IPS DF 6.9 (cell line): Measurements from ENCODE around the gene C4BPA.

Source experiments
- DNase-seq: peaks from one replicate; pipeline ENCODE4 v3.0.0-alpha.2; 2013; ENCODE audit warnings: low read depth, low spot score
- H3K27ac ChIP-seq: one replicate; pipeline ENCODE4 v1.5.1; 2013; ENCODE audit warnings: low read length, control low read depth
- H3K27me3 ChIP-seq: 2 replicates; pipeline ENCODE4 v1.6.1; 2013; ENCODE audit warnings: mild to moderate bottlenecking, low read length; ENCODE audit not compliant: control insufficient read depth, insufficient read depth
- H3K36me3 ChIP-seq: 2 replicates; pipeline ENCODE4 v1.6.1; 2013; ENCODE audit warnings: low read length; ENCODE audit not compliant: control insufficient read depth, insufficient read depth
- H3K4me1 ChIP-seq: 2 replicates; pipeline ENCODE4 v1.6.1; 2013; ENCODE audit warnings: low read length; ENCODE audit not compliant: control insufficient read depth, insufficient read depth
- H3K4me3 ChIP-seq: 2 replicates; pipeline ENCODE4 v1.5.1; 2013; ENCODE audit warnings: mild to moderate bottlenecking, low read length
- H3K9me3 ChIP-seq: 2 replicates; pipeline ENCODE4 v1.6.1; 2013; ENCODE audit warnings: low read length, inconsistent platforms; ENCODE audit not compliant: control insufficient read depth, insufficient read depth
- WGBS: extraction: QIAGEN DNeasy Blood & Tissue Kit; methylation state at CpG from one replicate; pipeline ENCODE4 v1.1.7; 2013; ENCODE audit warnings: mixed read lengths, missing lambda C conversion rate; ENCODE audit not compliant: insufficient read length, insufficient coverage; 5-methylcytosine and 5-hydroxymethylcytosine counted together

The C4BPA gene

GRCh38 chr1:207077012-207077411 lies 27.0 kb upstream of the C4BPA start:
- DNase-seq, result no peak
- H3K4me1 ChIP-seq, result no peaks in the 10 kb centered on the region; the same call in 1 of the 2 replicates
- no peak overlapping the region for H3K4me3 ChIP-seq
- no CpG with 5 or more reads among the region's 1 CpG for WGBS
- no peak overlapping the region for H3K27ac ChIP-seq
- H3K36me3 ChIP-seq, result no peaks in the 10 kb centered on the region; the same call in 1 of the 2 replicates
- no peaks in the 10 kb centered on the region for H3K27me3 ChIP-seq
- H3K9me3 ChIP-seq, result no peaks in the 10 kb centered on the region

- Histone ChIP-seq H3K36me3 (no peaks in the 10 kb centered on the region), H3K4me3 (no peak overlapping the region), H3K9me3 (no peaks in the 10 kb centered on the region), H3K27ac (no peak overlapping the region), H3K4me1 (no peaks in the 10 kb centered on the region; the same call in 1 of the 2 replicates), H3K27me3 (no peaks in the 10 kb centered on the region)
- whole genome bisulfite sequencing, result 100% methylated on average over 1 of the region's 6 CpGs
- no peak for DNase-seq
Measured at GRCh38 chr1:207077470-207078377, 26.3 kb upstream of the C4BPA start.

GRCh38 chr1:207078578-207079132 lies 25.4 kb upstream of the C4BPA start:
- WGBS, result no CpG with 5 or more reads among the region's 11 CpGs
- Histone ChIP-seq H3K36me3 (no peaks in the 10 kb centered on the region), H3K27me3 (no peaks in the 10 kb centered on the region), H3K27ac (no peak overlapping the region), H3K9me3 (no peaks in the 10 kb centered on the region), H3K4me3 (no peak overlapping the region), H3K4me1 (no peaks in the 10 kb centered on the region; the same call in 1 of the 2 replicates)
- DNase-seq, result no peak

GRCh38 chr1:207079706-207080241 lies 24.3 kb upstream of the C4BPA start:
- H3K36me3 ChIP-seq, result no peaks in the 10 kb centered on the region
- no peaks in the 10 kb centered on the region for H3K9me3 ChIP-seq
- no peaks in the 10 kb centered on the region for H3K27me3 ChIP-seq
- no CpG with 5 or more reads among the region's 6 CpGs for WGBS
- H3K4me1 ChIP-seq, result no peaks in the 10 kb centered on the region; the same call in 1 of the 2 replicates
- DNase-seq, result no peak
- H3K4me3 ChIP-seq, result no peak overlapping the region
- H3K27ac ChIP-seq, result no peak overlapping the region

- no peak overlapping the region for H3K27ac ChIP-seq
- H3K9me3 ChIP-seq, result no peaks in the 10 kb centered on the region
- H3K4me3 ChIP-seq, result no peak overlapping the region
- WGBS, result no CpG with 5 or more reads among the region's 2 CpGs
- DNase-seq, result no peak
- no peaks in the 10 kb centered on the region for H3K27me3 ChIP-seq
- H3K4me1 ChIP-seq, result peaks cover 1% of the 10 kb centered on the region
- no peaks in the 10 kb centered on the region for H3K36me3 ChIP-seq
Measured at GRCh38 chr1:207081088-207081487, 22.9 kb upstream of the C4BPA start.

- H3K36me3 ChIP-seq, result no peaks in the 10 kb centered on the region
- no peak overlapping the region for H3K4me3 ChIP-seq
- no peak for DNase-seq
- H3K9me3 ChIP-seq, result no peaks in the 10 kb centered on the region
- no peak overlapping the region for H3K27ac ChIP-seq
- H3K27me3 ChIP-seq, result no peaks in the 10 kb centered on the region
- no CpG with 5 or more reads among the region's 2 CpGs for WGBS
- peaks cover 1% of the 10 kb centered on the region for H3K4me1 ChIP-seq
Measured at GRCh38 chr1:207081806-207082205, 22.2 kb upstream of the C4BPA start.

- Histone ChIP-seq H3K4me1 (peaks cover 1% of the 10 kb centered on the region), H3K4me3 (no peak overlapping the region), H3K9me3 (no peaks in the 10 kb centered on the region), H3K27me3 (no peaks in the 10 kb centered on the region), H3K27ac (no peak overlapping the region), H3K36me3 (no peaks in the 10 kb centered on the region)
- WGBS, result no CpG with 5 or more reads among the region's 2 CpGs
- no peak for DNase-seq
Measured at GRCh38 chr1:207084232-207084631, 19.8 kb upstream of the C4BPA start.

- Histone ChIP-seq H3K9me3 (no peaks in the 10 kb centered on the region), H3K4me1 (peaks cover 1% of the 10 kb centered on the region), H3K27me3 (no peaks in the 10 kb centered on the region), H3K4me3 (no peak overlapping the region), H3K36me3 (no peaks in the 10 kb centered on the region), H3K27ac (no peak overlapping the region)
- peak; percentile 63 for DNase-seq
- no CpG with 5 or more reads among the region's 8 CpGs for WGBS
Measured at GRCh38 chr1:207084701-207085180, 19.3 kb upstream of the C4BPA start.

- WGBS, result no CpG with 5 or more reads among the region's 3 CpGs
- no peak overlapping the region for H3K27ac ChIP-seq
- no peaks in the 10 kb centered on the region for H3K9me3 ChIP-seq
Measured at GRCh38 chr1:207085887-207086286, 18.1 kb upstream of the C4BPA start.

GRCh38 chr1:207088161-207088560 lies 15.9 kb upstream of the C4BPA start:
- Histone ChIP-seq H3K27ac (no peak overlapping the region), H3K4me3 (no peak overlapping the region), H3K4me1 (peaks cover 1% of the 10 kb centered on the region), H3K27me3 (no peaks in the 10 kb centered on the region), H3K36me3 (no peaks in the 10 kb centered on the region), H3K9me3 (no peaks in the 10 kb centered on the region)
- DNase-seq, result no peak
- WGBS, result 100% methylated on average over 1 of the region's 2 CpGs

More at GRCh38 chr1:207085887-207086286, 18.1 kb upstream of the C4BPA start:
- Histone ChIP-seq H3K36me3 (no peaks in the 10 kb centered on the region), H3K27me3 (no peaks in the 10 kb centered on the region), H3K4me1 (peaks cover 1% of the 10 kb centered on the region), H3K4me3 (no peak overlapping the region)
- no peak for DNase-seq
